Left kidney (tissue), 2 donors: ENCODE results near the gene NPY4R2. TPM values are rescaled to one million over a fixed set of nuclear protein-coding genes. Genes with fewer than 3 reads are reported as not detected.
"Not testable (repeated sequence)": the region's sequence is repeated elsewhere in the genome, so short reads cannot be mapped to it uniquely, and the experiment has no call there.

Source experiments
- DNase-seq: peaks from one replicate; pipeline ENCODE4 v3.0.0-alpha.2; 2013
- polyA plus RNA-seq: library from polyadenylated mRNA; unstranded; fragments of 120-200 nt; gene quantifications from one replicate; pipeline ENCODE4 v1.2.1, GENCODE V29; 2013; ENCODE audit not compliant: insufficient read length

NPY4R2 gene
- polyA plus RNA-seq, 1 donor = not detected

DNA sequence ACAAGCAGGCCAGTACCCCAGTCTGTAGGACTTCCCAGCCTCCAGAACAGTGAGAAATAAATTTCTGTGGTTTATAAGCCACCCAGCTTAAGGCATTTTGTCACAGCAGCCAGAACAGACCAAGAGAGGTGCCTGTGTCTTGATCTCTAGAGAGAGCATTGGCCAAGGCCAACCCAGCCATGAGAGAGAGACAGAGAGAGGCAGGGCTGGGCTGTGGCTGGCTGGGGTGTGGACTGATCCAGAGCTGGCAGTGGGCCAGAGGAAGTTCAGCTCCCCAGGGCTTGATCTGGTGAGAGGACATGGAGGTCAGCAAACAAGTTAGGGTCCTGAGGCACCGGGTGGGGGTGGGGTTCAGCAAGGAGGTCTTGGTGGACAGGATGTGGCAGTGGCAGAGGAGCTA is 14.4 kb downstream of the NPY4R2 start:
- not testable (repeated sequence) for DNase-seq

DNA sequence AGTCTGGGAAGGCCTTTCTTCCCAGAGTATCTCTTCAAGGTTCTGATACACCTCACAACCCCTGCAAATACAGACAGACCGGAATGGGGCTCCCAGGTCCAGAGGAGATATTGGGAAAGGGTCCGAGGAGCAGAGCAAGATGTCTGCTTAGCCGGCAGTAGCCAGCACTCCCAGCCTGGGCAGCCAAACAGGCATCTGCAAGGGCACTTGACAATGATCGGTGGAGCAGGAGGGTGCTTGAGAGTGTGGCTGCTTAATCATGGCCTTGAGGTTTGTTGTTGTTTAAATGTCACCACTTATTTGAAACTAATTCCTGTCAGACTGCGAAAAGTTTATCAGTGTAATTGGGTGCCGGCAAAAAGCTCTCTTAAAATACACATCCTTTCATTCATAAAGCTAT is 15.0 kb downstream of the NPY4R2 start:
- not testable (repeated sequence) for DNase-seq

DNA sequence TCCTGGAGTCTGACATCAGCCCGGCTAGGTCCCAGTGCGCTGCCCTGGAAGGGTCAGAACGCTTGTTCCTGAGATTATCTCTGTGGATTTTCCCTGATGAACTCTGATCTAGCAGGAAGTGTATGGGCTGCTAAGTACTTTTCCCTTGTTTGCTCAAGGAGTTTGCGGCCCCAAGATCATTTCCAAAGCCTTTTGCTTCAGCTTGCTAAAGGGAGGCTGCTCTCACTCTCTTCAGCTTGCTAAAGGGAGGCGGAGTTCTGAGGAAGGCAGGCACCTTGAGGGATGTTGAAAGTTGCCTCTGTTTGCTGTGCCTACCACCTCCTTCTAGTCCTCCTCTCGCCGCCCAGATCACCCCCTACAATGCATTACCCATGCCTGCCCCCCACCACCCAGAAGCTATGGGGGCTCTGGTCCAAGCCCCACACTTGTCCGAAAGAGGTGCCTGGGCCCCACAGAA is 18.3 kb downstream of the NPY4R2 start:
- DNase-seq = not testable (repeated sequence)

DNA sequence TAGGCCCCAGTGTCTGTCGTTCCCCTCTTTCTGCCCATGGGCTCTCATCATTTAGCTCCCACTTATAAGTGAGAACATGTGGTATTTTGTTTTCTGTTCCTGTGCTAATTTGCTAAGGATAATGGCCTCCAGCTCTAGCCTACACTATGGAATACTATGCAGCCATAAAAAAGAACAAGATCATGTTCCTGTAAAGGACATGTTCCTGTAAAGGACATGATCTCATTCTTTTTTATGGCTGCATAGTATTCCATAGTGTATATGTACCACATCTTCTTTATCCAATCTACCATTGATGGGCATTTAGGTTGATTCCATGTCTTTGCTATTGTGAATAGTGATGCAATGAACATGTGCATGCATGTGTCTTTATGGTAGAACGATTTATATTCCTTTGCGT is 19.2 kb downstream of the NPY4R2 start:
- DNase-seq = not testable (repeated sequence)

DNA sequence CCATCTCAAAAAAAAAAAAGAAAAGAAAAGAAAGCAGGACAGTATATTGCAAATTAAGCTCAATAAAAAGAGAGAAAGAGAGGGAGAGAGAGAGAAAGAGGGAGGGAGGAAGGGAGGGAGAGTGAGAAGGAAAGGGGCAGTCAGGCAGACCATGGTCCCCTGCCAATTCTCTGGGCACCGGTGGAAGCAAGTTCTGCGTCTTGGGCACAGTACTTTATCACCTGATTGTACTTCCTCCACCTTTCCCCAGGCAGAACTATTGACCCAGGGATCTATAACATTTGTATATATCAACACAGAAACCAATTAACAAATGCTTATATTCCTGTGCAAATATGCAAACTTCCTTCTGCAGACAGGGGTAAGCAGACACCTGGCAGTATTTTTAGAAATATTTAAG is 22.4 kb downstream of the NPY4R2 start:
- not testable (repeated sequence) for DNase-seq

DNA sequence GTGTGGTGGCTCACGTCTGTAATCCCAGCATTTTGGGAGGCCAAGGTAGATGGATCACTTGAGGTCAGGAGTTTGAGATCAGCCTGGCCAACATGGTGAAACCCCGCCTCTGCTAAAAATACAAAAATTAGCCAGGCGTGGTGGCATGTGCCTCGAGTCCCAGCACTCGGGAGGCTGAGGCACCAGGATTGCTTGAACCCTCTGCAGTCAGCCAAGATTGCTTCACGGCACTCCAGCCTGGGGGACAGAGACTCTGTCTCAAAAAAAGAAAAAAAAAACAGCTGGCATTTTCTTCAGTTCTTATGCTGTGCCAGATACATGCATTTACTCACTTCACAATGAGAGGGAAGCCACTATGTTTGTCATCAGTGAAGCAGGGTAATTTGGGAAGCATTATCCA is 22.9 kb downstream of the NPY4R2 start:
- not testable (repeated sequence) for DNase-seq

DNA sequence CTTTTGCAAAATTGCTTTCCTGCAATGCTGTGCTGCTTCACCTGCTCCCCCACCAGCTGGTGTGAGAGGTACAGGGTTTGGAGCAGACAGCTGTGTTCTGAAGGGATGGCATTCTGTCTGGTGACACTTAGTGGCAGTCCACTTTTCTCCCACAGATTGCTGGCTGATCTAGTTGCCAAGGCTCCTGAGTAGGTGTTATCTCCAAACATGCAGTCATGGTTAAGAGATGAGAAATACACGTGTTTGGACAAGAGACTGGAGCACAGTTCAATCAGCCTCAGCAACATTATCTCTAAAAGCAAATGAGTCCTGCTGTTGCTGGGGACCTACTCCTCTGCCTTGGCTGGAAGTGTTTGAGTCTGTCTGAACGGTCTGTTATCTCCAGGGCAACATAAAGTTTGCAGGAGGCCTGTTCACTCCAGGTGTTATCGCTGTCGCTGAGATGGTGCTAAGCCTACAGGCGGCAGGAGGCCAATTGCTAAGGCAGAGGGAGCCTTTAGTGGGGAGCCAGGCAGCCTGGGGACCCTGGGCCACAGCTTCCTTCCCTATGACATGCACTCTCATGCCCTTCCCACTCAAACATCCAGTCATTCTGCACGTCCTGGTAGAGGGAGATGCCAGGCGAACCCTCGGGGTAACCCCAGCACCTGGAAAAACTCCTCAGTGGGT is 24.0 kb downstream of the NPY4R2 start:
- not testable (repeated sequence) for DNase-seq

DNA sequence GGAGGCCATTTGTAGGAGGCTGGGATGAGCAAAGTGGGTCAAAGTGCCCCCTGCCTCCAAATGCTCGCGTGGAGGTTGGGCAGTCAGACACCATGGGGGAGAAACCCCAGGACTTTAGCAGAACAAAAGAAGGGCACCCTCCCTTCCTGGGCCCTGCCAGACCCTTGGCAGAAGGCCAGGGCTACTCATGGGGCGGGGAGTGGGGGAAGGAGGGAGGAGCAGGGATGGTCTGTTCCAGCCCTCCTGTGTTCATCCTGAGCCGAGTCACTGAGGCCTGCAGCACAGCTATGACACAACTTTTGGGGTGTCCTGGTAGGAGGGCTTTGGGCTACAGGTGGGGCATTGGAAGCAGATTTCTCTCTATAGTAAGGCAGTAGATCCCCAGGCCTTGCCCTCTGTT is 24.9 kb downstream of the NPY4R2 start:
- DNase-seq = not testable (repeated sequence)

DNA sequence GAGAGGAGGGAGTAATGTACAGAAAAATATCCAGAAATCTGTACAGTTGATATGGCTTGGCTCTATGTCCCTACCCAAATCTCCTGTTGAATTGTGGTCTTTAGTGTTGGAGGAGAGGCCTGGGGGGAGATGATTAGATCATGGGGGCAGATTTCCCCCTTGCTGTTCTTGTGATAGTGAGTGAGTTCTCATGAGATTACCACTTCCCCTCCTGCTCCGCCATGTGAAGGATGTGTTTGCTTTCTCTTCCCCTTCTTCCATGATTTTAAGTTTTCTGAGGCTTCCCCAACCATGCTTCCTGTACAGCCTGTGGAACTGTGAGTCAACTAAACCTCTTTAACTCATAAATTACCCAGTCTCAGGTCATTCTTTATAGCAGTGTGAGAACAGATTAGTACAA is 29.0 kb downstream of the NPY4R2 start:
- DNase-seq = not testable (repeated sequence)

DNA sequence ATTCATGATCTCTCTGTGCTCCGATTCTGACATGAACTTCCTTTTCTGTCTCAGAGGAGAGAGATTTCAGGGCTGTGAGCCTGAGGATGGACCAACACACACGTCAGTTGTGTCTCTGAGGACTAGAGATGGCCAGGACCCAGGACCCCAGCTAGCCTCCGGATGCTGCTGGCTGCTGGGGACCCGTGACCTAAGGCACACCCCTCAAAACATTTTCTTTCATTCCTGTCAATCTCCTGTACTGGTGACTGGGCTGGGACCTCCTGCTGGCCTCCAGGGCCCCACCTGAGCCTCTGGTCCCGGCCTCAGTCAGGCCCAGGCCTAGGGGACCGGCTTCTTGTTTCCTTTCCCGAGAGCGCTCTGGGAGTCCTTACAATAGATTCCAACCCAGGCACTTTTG is 38.7 kb downstream of the NPY4R2 start:
- not testable (repeated sequence) for DNase-seq

DNA sequence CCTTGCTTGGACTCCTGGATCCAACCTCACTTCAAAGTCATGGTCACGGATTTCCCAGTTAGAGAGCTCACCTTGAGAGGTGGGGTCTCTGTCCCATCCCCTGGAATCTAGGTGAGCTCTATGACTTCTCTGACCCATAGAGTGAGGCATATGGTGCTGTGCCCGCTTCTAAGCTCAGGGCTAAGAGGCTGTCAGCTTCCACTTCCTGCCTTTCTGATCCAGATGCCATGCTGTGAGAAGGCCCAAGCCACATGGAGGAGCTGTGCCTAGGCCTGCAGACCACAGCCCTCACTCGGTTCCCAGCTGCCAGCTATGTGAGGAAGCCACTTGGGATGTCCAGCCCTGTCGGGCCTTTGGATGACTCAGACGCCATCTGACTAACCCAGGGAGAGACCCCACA is 41.2 kb downstream of the NPY4R2 start:
- not testable (repeated sequence) for DNase-seq

DNA sequence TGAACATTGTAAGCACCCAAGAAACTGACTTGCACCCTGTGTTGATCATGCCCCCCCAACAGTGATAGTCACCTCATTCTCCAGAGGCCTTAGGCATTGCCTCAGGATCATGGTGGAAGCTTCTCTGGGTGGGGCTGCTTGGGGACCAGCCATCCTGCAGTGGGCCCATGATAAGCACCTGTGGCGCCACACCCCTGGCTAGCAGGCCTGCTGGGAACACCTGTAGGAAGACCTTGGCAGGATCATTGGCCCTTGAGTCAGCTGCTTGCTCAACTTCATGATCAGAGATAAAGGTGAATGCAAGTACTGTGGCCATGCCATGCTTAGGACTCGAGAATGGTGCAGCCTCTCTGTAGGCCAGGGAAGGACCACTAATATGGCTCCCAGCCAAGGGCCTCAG is 42.2 kb downstream of the NPY4R2 start:
- not testable (repeated sequence) for DNase-seq

DNA sequence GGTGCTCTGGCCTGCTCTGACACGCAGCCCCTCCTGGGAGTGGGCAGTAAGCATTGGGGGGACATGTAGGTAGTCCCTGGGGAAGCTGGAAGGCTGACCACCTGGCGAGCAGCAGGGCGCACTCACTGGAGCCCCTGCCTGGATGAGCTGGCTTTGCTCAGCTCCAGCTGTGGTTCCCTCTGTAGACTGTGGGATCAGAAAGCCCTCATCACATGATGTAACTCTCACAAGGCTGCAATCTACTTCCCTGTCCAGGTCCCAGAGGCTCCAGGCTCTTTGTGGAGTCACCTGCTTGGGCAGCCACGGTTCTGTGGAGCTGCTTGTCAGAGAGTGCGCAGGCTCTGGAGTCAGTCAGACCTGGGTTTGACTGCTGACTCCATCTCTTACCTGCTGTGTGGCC is 44.3 kb downstream of the NPY4R2 start:
- not testable (repeated sequence) for DNase-seq

DNA sequence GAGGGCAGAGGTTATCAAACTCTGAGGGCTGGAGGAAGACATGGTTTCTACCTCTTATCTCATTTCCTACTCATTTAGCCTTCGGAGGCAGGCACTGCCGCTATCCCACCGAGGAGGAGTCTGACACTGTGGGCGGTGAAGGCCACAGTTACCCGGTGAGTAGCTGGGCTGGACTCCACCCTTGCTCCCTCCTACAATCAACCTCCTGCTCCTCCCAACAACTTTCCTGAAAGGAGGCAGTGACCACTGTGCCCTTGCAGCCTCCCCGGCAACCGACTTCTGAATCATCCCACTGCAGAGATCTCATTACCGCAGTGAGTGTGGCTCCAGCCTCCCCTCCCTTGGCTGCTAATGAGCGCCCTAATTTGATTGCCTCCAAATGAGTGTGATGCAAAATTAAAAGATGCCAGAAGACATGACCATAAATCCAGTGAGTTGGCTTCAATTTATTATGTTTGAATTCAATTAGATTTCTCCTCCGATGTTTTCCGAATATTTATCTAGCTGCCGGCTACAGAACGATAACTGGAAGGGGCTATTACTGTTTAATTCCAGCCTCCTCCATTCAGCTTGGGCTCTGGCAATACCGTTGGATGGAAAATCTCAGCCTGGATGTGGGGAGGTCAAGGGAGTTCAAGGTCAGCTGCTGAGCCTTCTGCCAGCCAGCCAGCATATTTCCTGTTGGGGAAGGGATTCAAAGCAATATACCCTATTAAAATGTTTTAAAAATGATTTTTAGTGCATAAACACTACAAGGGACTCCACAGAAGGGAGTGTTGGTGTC is 46.0 kb downstream of the NPY4R2 start:
- not testable (repeated sequence) for DNase-seq

DNA sequence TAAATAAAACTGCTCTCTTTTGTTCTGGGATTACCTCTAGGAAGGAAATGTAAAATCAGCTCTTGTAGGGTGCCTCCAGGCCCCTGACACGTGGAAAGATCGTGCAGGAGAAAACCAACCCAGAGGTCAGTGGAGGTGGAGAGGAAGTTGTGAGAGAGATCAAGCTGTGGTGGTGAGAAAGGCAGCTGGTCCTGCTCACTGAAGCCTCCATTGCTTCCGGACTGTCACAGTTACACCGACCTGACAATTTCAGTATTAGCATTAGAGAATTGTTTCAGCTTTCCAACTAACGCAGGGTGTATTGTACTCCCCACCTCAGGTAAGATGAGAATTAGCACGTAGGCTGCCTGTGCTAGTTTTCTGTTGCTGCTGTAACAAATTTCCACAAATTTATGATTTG is 50.5 kb downstream of the NPY4R2 start:
- not testable (repeated sequence) for DNase-seq

DNA sequence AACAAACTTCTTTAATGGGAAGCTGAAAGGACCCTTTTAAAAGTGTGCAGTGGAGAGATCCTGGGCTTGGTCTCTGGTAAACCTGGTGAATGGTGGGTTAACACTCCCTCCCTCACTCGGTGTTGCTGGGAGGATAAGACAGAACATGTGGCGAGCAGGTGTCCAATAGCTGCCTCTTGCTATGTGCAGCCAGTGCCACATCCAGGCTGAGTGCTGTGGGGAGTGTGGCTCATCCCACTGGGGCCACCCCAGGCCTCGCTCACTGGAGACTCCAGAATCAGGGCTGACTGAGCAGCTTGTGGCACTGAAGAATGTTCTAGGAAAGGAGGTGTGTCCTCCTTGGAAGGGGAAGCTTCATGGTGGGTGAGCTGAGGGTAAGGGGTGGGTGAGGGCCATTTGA is 51.6 kb downstream of the NPY4R2 start:
- not testable (repeated sequence) for DNase-seq

DNA sequence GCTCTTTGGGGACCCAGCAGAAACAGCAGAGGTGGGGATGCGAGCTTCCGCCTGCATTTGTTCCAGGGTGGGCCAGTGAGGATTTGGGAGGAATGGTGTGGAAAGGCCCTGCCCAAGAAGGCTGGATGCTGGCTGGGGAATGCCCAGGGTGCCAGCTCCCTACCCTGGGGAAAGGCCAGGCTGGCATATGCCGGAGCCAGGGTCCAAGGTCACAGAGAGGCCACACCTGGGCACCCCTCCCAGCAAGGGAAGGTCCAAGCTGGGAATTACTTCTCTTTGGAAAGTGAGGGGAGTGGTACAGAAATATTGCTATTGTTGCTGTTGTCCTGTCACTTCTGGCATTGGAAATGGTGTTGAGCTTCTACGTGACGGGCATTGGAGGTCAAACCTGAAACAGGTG is 53.1 kb downstream of the NPY4R2 start:
- not testable (repeated sequence) for DNase-seq

DNA sequence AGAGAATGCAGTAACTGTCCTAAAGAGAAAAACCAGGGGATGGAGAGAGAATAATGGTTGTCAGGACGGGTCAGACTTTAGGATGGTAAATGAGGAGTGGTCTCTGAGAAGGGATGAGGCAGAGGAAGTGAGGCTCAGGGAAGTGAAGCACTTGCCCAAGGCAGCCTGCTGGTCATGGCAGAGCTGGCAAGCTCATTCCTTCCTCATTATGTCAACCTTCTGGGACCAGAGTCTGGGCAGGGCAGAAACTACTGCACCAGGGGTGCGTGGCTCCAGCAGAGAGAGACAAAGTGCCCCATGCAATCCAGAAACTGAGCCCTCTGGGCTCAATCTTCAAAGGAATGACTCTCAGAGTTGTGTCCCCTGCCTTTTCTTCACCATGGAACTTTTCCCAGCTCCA is 53.6 kb downstream of the NPY4R2 start:
- not testable (repeated sequence) for DNase-seq

Other genes starting within 250 kb of the NPY4R2 start
- 1.1 TPM for gene SYT15B, start 155.1 kb upstream of the NPY4R2 start, polyA plus RNA-seq
- not detected for gene FAM25C, start 81.1 kb downstream of the NPY4R2 start, polyA plus RNA-seq